A549 (cell line): Measurements from ENCODE around the gene PLA2G4F.

ENCODE experiments used
- BHLHE40 ChIP-seq: IDR thresholded peaks from 2 replicates; pipeline ENCODE4 v1.6.1; 2012; ENCODE audit warnings: low read depth, low read length, inconsistent platforms
- EP300 ChIP-seq, 2 experiments: fragments of >200 bp; sonication (Bioruptor Twin); formaldehyde crosslinking; IDR thresholded peaks; 2 replicates in 1 of 2; 3 replicates in 1 of 2; pipeline ENCODE4 v1.6.1; 2016 to 2017
- HDAC2 ChIP-seq: fragments of 200-600 bp; sonication (generic); IDR thresholded peaks from 2 replicates; pipeline ENCODE4 v1.6.1; 2016
- JUNB ChIP-seq: fragments of >200 bp; sonication (Bioruptor Twin); formaldehyde crosslinking; IDR thresholded peaks from 2 replicates; pipeline ENCODE4 v1.6.1; 2016
- POLR2A ChIP-seq: IDR thresholded peaks from 2 replicates; pipeline ENCODE4 v1.6.1; 2012; ENCODE audit warnings: mild to moderate bottlenecking, low read length
- RAD21 ChIP-seq, 2 experiments: fragments of >200 bp in 1 of 2; sonication (Bioruptor Twin) in 1 of 2; formaldehyde crosslinking in 1 of 2; IDR thresholded peaks in 1 of 2; conservative IDR thresholded peaks in 1 of 2; 2 replicates in 1 of 2; 3 replicates in 1 of 2; pipeline ENCODE4 v1.6.1; 2012 to 2018; ENCODE audit warnings: inconsistent platforms in 1 of 2
- TF ChIP-seq, protein P1 (sequence below): fragments of >200 bp; sonication (Bioruptor Twin); formaldehyde crosslinking; IDR thresholded peaks from 3 replicates; pipeline ENCODE4 v1.5.1; 2016

DNA sequence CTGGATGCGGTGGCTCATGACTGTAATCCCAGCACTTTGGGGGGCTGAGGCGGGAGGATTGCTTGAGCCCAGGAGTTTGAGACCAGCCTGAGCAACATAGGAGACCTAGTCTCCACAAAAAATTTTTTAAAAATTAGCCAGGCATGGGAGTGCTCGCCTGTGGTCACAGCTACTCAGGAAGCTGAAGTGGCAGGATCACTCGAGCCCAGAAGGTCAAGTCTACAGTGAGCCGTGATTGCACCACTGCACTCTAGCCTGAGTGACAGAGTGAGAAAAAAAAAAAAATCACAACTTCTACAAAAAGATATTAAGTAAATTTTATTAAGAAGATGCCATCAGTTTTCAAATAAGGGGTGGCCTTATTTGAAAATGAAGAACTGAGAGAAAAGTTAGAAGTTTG, 50.1 kb downstream of the PLA2G4F start:
- TF ChIP-seq EP300 (IDR thresholded peaks at IDR 0.05) = no peak
- TF ChIP-seq, protein P1, sequence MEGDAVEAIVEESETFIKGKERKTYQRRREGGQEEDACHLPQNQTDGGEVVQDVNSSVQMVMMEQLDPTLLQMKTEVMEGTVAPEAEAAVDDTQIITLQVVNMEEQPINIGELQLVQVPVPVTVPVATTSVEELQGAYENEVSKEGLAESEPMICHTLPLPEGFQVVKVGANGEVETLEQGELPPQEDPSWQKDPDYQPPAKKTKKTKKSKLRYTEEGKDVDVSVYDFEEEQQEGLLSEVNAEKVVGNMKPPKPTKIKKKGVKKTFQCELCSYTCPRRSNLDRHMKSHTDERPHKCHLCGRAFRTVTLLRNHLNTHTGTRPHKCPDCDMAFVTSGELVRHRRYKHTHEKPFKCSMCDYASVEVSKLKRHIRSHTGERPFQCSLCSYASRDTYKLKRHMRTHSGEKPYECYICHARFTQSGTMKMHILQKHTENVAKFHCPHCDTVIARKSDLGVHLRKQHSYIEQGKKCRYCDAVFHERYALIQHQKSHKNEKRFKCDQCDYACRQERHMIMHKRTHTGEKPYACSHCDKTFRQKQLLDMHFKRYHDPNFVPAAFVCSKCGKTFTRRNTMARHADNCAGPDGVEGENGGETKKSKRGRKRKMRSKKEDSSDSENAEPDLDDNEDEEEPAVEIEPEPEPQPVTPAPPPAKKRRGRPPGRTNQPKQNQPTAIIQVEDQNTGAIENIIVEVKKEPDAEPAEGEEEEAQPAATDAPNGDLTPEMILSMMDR = no peak
- no peak for TF ChIP-seq RAD21 (conservative IDR thresholded peaks at IDR 0.05 in 1 of 2, IDR thresholded peaks at IDR 0.05 in 1 of 2)
- TF ChIP-seq JUNB = no peak
- TF ChIP-seq BHLHE40 = no peak
- TF ChIP-seq POLR2A = no peak
- no peak for TF ChIP-seq HDAC2
